HG03280 (cell line): ENCODE results near the gene TPST1.
"Not testable (repeated sequence)": the region's sequence is repeated elsewhere in the genome, so short reads cannot be mapped to it uniquely, and the experiment has no call there.

Experiments used
- ATAC-seq: cut with Tn5 transposase; IDR thresholded peaks from one replicate; pipeline ENCODE4 v1.9.1; 2021; ENCODE audit warnings: mild to moderate bottlenecking, moderate library complexity; ENCODE audit not compliant: unreplicated experiment

The TPST1 gene

GRCh38 chr7:66374141-66374840, 169.2 kb downstream of the TPST1 start:
- not testable (repeated sequence) for ATAC-seq

- ATAC-seq, result no peak
Measured at GRCh38 chr7:66376264-66376945, 171.3 kb downstream of the TPST1 start.

GRCh38 chr7:66377045-66377444, 171.9 kb downstream of the TPST1 start:
- ATAC-seq, result no peak

GRCh38 chr7:66377714-66378113, 172.6 kb downstream of the TPST1 start:
- ATAC-seq, result no peak

- ATAC-seq, result no peak
Measured at GRCh38 chr7:66379542-66380160, 174.5 kb downstream of the TPST1 start.

- no peak for ATAC-seq
Measured at GRCh38 chr7:66380272-66380888, 175.2 kb downstream of the TPST1 start.

- not testable (repeated sequence) for ATAC-seq
Measured at GRCh38 chr7:66382182-66382923, 177.2 kb downstream of the TPST1 start.

- ATAC-seq, result not testable (repeated sequence)
Measured at GRCh38 chr7:66385191-66385905, 180.2 kb downstream of the TPST1 start.

- not testable (repeated sequence) for ATAC-seq
Measured at GRCh38 chr7:66395128-66395571, 190.0 kb downstream of the TPST1 start.

GRCh38 chr7:66396052-66396451, 190.9 kb downstream of the TPST1 start:
- not testable (repeated sequence) for ATAC-seq

- not testable (repeated sequence) for ATAC-seq
Measured at GRCh38 chr7:66398841-66399240, 193.7 kb downstream of the TPST1 start.

GRCh38 chr7:66399566-66399965, 194.4 kb downstream of the TPST1 start:
- ATAC-seq, result no peak

- no peak for ATAC-seq
Measured at GRCh38 chr7:66400400-66400799, 195.3 kb downstream of the TPST1 start.

GRCh38 chr7:66401126-66401525, 196.0 kb downstream of the TPST1 start:
- not testable (repeated sequence) for ATAC-seq

GRCh38 chr7:66401932-66402331, 196.8 kb downstream of the TPST1 start:
- ATAC-seq, result not testable (repeated sequence)

GRCh38 chr7:66403564-66403963, 198.4 kb downstream of the TPST1 start:
- ATAC-seq, result no peak

GRCh38 chr7:66409493-66409892, 204.4 kb downstream of the TPST1 start:
- ATAC-seq, result no peak
